A549 (cell line): ENCODE results near the gene OR2S2.

Source experiments
- CHD2 ChIP-seq: fragments of 150-350 bp; IDR thresholded peaks from 2 replicates; pipeline ENCODE4 v1.6.1; 2014; ENCODE audit warnings: low read length; ENCODE audit not compliant: partially characterized antibody
- EHF ChIP-seq: fragments of 250-450 bp; sonication (Bioruptor Pico); IDR thresholded peaks from 2 replicates; pipeline ENCODE4 v1.5.0; 2020; ENCODE audit warnings: mild to moderate bottlenecking
- HDAC2 ChIP-seq: fragments of 200-600 bp; sonication (generic); IDR thresholded peaks from 2 replicates; pipeline ENCODE4 v1.6.1; 2016
- HEYL ChIP-seq: fragments of 250-450 bp; sonication (Bioruptor Pico); IDR thresholded peaks from 2 replicates; pipeline ENCODE4 v1.8.0; 2021; ENCODE audit warnings: mild to moderate bottlenecking, moderate library complexity
- HOXA7 ChIP-seq: fragments of 250-450 bp; sonication (Bioruptor Pico); IDR thresholded peaks from 2 replicates; pipeline ENCODE4 v1.5.0; 2020; ENCODE audit warnings: mild to moderate bottlenecking, moderate library complexity
- KDM5A ChIP-seq: fragments of 200-600 bp; sonication (generic); IDR thresholded peaks from 2 replicates; pipeline ENCODE4 v1.6.1; 2016; ENCODE audit warnings: antibody characterized with exemption, mild to moderate bottlenecking
- POLR2A ChIP-seq: IDR thresholded peaks from 2 replicates; pipeline ENCODE4 v1.6.1; 2012; ENCODE audit warnings: mild to moderate bottlenecking, low read length
- RAD21 ChIP-seq, 2 experiments: fragments of >200 bp in 1 of 2; sonication (Bioruptor Twin) in 1 of 2; formaldehyde crosslinking in 1 of 2; IDR thresholded peaks in 1 of 2; conservative IDR thresholded peaks in 1 of 2; 2 replicates in 1 of 2; 3 replicates in 1 of 2; pipeline ENCODE4 v1.6.1; 2012 to 2018; ENCODE audit warnings: inconsistent platforms in 1 of 2
- RCOR1 ChIP-seq: fragments of 150-350 bp; IDR thresholded peaks from 2 replicates; pipeline ENCODE4 v1.6.1; 2014; ENCODE audit warnings: antibody characterized with exemption, low read length, low read depth
- TP53 ChIP-seq: fragments of 250-450 bp; sonication (Bioruptor Pico); IDR thresholded peaks from 2 replicates; pipeline ENCODE4 v1.5.0; 2021; ENCODE audit warnings: mild to moderate bottlenecking, moderate library complexity
- ZSCAN20 ChIP-seq: fragments of 250-450 bp; sonication (Bioruptor Pico); IDR thresholded peaks from 2 replicates; pipeline ENCODE4 v1.8.0; 2022; ENCODE audit warnings: mild to moderate bottlenecking, moderate library complexity
- TF ChIP-seq, protein P1 (sequence below): fragments of >200 bp; sonication (Bioruptor Twin); formaldehyde crosslinking; IDR thresholded peaks from 3 replicates; pipeline ENCODE4 v1.5.1; 2016
- TF ChIP-seq, protein P2 (sequence below): fragments of 450-650 bp; IDR thresholded peaks from 2 replicates; pipeline ENCODE4 v1.6.1; 2014; ENCODE audit warnings: antibody characterized with exemption

DNA sequence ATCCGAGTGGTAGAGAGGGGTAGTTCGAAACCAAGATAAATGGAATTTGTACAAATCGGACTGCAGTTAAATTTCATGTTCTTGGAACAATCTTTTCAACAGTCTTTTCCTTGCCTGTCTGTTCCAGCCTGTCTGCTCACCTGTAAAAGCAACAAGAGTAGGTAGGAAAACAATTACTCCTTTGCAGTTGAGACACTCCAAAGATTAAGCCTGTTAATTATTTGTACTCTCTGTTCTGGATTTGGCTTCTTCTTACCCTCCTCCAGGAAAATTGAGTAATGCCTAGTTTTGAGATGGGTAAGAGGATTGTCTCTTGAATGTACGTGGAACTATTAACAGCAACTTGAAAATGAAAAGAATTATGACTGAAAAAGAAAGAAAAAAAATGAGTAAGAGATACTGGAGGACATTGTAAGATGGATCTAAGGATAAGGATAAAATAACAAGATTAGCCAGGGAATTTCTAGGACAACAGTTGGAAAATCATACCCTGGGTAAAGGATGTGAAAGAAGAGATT lies 24.3 kb downstream of the OR2S2 start:
- TF ChIP-seq, protein P1, sequence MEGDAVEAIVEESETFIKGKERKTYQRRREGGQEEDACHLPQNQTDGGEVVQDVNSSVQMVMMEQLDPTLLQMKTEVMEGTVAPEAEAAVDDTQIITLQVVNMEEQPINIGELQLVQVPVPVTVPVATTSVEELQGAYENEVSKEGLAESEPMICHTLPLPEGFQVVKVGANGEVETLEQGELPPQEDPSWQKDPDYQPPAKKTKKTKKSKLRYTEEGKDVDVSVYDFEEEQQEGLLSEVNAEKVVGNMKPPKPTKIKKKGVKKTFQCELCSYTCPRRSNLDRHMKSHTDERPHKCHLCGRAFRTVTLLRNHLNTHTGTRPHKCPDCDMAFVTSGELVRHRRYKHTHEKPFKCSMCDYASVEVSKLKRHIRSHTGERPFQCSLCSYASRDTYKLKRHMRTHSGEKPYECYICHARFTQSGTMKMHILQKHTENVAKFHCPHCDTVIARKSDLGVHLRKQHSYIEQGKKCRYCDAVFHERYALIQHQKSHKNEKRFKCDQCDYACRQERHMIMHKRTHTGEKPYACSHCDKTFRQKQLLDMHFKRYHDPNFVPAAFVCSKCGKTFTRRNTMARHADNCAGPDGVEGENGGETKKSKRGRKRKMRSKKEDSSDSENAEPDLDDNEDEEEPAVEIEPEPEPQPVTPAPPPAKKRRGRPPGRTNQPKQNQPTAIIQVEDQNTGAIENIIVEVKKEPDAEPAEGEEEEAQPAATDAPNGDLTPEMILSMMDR, result no peak
- TF ChIP-seq POLR2A, result no peak
- TF ChIP-seq, protein P2, sequence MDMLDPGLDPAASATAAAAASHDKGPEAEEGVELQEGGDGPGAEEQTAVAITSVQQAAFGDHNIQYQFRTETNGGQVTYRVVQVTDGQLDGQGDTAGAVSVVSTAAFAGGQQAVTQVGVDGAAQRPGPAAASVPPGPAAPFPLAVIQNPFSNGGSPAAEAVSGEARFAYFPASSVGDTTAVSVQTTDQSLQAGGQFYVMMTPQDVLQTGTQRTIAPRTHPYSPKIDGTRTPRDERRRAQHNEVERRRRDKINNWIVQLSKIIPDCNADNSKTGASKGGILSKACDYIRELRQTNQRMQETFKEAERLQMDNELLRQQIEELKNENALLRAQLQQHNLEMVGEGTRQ, result no peak
- no peak for TF ChIP-seq HEYL (CRISPR knock-in tag)
- TF ChIP-seq RCOR1, result no peak
- no peak for TF ChIP-seq ZSCAN20 (CRISPR knock-in tag)
- no peak for TF ChIP-seq CHD2
- no peak for TF ChIP-seq HOXA7 (CRISPR knock-in tag)
- no peak for TF ChIP-seq RAD21 (conservative IDR thresholded peaks at IDR 0.05 in 1 of 2, IDR thresholded peaks at IDR 0.05 in 1 of 2)
- TF ChIP-seq HDAC2, result no peak
- no peak for TF ChIP-seq TP53
- no peak for TF ChIP-seq EHF (CRISPR knock-in tag)
- no peak for TF ChIP-seq KDM5A
